CMK (cell line): ENCODE results near the gene ESRRG.

Experiments used
- DNase-seq: peaks from one replicate; pipeline ENCODE4 v3.0.0-alpha.2; 2010; ENCODE audit warnings: low read depth

Gene ESRRG

GRCh38 chr1:216723274-216723780, at the start of gene ESRRG:
TSS of gene ESRRG (minus strand) at chr1:216723429. CDS start at chr1:216723299, 130 bp downstream.
- no peak for DNase-seq

- DNase-seq, result no peak
Measured at GRCh38 chr1:216771922-216772321, 48.7 kb upstream of the ESRRG start.

GRCh38 chr1:216766633-216767327, 43.6 kb upstream of the ESRRG start:
- no peak for DNase-seq

- no peak for DNase-seq
Measured at GRCh38 chr1:216765346-216766300, 42.4 kb upstream of the ESRRG start.

GRCh38 chr1:216758161-216758560, 34.9 kb upstream of the ESRRG start:
- no peak for DNase-seq

- no peak for DNase-seq
Measured at GRCh38 chr1:216757110-216757509, 33.9 kb upstream of the ESRRG start.

GRCh38 chr1:216750961-216751360, 27.7 kb upstream of the ESRRG start:
- no peak for DNase-seq

GRCh38 chr1:216750031-216750627, 26.9 kb upstream of the ESRRG start:
- DNase-seq, result no peak

GRCh38 chr1:216749232-216749631, 26.0 kb upstream of the ESRRG start:
- DNase-seq, result no peak

GRCh38 chr1:216742625-216743024, 19.4 kb upstream of the ESRRG start:
- no peak for DNase-seq

- no peak for DNase-seq
Measured at GRCh38 chr1:216740331-216740730, 17.1 kb upstream of the ESRRG start.

GRCh38 chr1:216739793-216740192, 16.6 kb upstream of the ESRRG start:
- no peak for DNase-seq

- DNase-seq, result no peak
Measured at GRCh38 chr1:216732121-216732520, 8.9 kb upstream of the ESRRG start.

- DNase-seq, result no peak
Measured at GRCh38 chr1:216731562-216731961, 8.3 kb upstream of the ESRRG start.

- DNase-seq, result no peak
Measured at GRCh38 chr1:216726435-216726834, 3.2 kb upstream of the ESRRG start.

- no peak for DNase-seq
Measured at GRCh38 chr1:216722821-216723220, 408 bp downstream of the ESRRG start.

- no peak for DNase-seq
Measured at GRCh38 chr1:216721863-216722262, 1.4 kb downstream of the ESRRG start.

- DNase-seq, result no peak
Measured at GRCh38 chr1:216721062-216721461, 2.2 kb downstream of the ESRRG start.

- DNase-seq, result no peak
Measured at GRCh38 chr1:216711712-216712111, 11.5 kb downstream of the ESRRG start.

- DNase-seq, result no peak
Measured at GRCh38 chr1:216710598-216711333, 12.5 kb downstream of the ESRRG start.

GRCh38 chr1:216710055-216710454, 13.2 kb downstream of the ESRRG start:
- no peak for DNase-seq

GRCh38 chr1:216705676-216706075, 17.6 kb downstream of the ESRRG start:
- DNase-seq, result no peak
